Hematopoietic multipotent progenitor cell treated with erythropoietin and hydrocortisone succinate and interleukin-3 and kit ligand, for 17 days (in vitro differentiated cells): ENCODE results near the gene PMF1.

Experiments
- DNase-seq: peaks from one replicate; pipeline ENCODE4 v3.0.0-alpha.2; 2015; ENCODE audit warnings: low spot score

Gene PMF1

DNA sequence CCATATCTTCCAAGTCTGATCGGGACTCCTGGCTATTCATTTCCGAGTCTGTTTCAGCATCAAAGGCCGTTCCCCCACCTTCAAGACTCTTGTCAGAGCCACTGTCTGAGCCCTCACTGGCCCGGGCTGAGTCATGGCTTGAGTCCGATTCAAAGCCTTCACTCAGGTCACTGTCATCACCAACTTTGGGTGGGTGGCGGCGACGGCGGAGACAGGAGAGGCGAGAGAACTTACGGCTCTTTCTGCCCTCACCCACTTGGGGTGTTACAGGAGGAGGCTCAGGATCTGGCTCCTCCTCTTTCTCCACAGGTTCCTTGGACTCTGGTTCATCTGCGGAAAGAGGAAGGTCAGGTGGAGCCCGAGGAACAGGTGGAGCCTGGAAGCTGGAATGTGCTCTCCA, 53.2 kb downstream of the PMF1 start:
- DNase-seq, result no peak

DNA sequence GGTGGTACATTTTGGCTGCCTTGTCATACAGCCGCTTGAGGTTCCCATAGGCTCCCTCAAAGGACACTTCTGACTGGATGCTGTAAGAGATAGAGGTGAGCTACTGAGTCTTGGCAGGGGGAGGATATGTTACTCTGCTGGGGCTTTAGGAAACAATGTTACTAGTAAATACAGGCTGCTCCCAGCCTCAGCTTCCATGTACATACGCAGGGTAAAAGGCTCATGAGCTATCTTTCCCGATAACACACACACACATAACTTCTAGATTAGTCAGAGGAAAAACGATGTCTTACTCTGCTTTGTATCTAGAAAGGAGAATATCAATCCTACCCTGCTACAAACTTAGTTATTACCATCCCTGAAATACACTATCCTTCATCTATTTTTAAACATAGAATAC, 55.5 kb downstream of the PMF1 start:
- no peak for DNase-seq

DNA sequence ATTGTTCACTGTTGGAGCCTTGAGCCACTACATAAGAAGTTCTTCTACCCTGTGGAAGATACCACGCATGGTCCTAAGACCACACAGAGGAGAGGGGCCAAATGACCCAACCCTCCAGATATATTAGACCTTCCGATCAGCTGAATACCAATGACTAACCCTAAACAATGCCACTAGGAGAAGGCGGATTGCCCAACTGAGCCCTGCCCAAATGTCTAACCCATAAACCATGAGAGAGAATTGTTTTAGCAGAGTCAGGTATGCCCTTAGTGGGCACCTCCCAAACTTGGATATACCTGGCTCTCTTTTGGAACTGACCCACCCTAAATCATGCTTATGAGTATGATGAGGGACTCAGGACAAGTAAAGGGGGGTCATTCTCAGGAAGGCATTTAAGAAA, 57.5 kb downstream of the PMF1 start:
- no peak for DNase-seq

DNA sequence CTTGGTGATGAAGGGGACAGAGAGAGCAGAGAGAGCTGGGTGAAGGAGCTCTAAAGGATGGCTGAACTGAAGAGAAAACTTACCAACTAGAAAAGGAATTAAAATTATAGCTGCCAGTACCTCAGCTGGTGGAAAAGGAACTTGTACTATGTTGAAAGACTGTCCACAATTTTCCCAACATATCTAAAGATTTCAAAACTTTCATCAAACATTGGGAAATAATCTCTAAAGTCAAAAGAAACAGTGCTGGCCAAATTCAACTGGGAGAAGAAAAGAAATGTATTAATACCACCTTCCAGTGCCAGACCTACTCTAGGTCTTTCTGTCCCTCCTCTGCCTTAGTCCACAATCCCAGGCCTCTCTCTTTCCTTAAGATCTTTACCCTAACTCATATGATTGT, 63.7 kb downstream of the PMF1 start:
- DNase-seq, result no peak

DNA sequence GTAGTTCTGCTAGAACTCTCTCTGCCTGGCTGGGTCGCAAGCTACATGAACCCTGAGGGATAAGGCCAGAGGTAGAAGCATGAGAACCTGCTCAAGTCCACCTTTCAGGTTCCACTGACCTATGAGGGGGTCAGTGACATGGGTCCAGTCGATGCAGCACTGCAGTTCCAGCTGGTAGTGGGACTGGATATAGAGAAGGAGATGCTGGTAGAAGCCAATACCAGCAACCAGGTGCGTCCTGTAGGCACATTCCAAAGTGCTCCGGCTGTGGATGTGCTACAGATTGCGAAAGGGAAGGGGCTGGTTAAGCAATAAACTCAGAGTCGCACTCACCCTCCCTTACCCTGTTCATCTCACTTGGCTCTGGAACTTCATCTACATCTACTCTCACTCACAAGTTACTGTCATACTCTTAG, 64.2 kb downstream of the PMF1 start:
- DNase-seq, result no peak

DNA sequence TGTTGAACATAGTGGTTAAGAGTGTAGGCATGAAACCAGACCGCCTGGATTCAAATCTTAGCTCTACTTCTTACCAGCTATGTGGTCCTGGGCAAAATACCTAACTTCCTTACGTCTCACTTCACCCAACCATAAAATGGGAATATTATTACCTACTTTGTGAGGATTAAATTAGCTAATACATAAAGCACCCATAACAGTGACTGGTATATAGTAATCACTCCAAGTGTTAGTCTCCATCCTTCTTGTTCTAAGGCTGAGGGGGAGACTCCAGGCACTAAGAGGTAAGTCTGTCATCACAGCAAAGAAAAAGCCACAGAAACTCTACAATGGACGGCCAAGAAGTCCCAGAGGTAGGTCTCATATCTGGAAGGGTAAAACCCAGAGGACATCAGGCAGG, 67.0 kb downstream of the PMF1 start:
- DNase-seq, result no peak

DNA sequence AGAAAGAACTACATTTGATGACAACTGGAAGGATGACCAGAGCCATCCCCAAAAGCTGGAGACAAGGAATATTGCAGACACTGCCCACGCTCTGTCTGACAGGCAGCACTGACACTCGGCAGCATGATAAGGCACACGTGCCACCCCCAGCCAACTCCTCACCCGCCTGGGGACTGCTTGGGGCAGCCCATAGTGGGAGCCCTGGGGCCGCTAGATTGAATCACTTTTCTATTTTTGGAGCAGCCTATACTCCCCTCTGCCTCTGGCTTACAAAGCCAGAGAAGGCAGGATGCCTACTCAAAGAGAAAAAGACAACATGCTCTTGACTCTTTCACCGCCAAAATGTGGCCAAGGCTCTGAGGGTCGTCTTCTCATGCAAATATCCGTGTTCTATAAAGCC, 68.5 kb downstream of the PMF1 start:
- DNase-seq, result peak; percentile 50

DNA sequence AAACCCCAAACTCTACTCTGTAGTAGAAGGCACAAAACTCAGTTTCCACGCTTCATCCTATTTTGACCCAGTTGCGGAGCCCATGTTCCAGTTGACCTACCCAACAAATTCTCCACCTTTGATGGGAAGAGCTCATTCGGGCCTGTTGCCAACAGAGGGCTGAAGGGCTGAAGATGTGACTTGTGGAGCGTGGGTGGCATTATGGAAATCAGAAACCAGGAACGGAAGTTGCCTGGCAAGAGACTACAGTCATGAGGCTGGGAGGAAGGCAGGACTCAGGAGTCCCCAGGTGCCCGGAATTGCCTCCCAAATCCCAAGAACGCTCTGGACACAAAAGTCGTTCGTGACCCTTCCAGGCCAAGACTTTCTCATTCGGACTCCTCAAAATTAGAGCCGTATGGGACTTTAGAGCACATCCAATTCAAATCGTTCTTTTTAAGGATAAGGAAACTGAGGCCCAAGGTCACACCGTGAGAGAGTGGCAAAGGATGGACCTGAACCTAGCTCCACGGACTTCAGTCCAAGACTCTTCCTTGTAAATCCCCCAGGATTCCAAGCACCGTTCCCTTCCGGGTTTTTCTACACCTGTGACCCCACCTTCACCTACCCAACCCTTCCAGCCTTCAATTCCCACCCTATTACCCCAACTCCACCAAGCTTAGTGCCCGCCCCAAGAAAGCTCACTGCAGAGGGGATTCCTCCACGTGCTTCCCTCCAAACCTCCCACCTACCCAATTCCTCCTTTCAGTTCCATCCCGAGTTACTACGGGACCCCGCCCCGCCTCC, 69.1 kb downstream of the PMF1 start:
- DNase-seq, result peak; percentile 35

DNA sequence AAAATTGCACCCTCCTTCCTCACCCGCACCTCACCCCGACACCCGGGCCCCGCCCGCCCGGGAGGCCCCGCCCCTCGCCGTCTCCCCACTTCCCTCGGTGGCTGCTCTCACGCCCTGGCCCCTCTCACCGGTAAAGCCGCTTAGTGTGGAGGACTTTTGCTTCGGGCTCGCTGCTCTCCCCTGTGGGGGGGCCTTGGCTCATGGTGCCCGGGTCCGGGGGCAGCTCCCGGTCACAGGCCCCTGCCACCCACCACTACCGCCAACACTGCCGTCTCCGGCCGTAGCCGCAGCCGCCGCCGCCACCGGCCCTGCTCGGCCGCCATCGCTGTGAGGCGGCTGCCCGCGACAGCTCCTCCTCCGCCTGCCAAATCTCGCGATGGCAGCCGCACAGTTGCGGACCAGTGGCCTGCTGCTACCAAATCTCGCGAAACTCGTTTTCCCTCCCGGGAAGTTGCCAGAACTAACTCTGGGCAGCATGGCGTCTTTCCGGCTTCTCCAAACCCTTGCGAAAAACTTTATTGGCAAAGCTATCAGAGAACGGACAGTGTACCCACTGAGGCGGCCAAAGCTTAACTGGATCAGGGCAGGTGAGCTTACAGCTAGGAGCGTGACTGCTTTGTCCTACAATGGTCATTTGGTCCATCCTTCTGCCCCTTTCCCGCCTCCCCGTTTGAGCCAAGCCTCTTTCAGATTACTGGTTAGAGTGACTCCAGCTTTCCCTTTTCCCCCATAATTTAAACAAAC, 69.8 kb downstream of the PMF1 start, which contains the start of gene SMG5:
Gene SMG5 (minus strand): TSS at position 347 of the 744 bp plus-strand sequence. CDS start 145 bp downstream, at position 202.
- peak; percentile 97 for DNase-seq

DNA sequence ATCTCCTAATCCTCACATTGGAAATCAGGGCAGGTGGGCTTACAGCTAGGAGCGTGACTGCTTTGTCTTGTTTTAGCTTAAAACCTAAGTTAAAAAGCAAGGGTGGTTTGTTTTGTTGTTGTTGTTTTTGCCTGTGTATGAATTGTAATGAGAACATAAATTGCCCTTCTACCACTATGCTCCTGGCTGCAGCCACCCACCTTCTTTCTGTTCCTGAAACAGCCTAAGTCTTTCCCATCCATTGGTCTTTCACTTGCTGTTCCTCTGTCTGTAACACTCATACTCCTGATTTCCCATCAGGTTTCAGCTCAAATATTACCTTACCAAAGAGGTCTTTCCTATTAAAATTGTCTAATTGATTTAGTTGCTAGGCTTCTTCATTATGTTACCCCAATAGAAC, 70.7 kb downstream of the PMF1 start:
- no peak for DNase-seq

DNA sequence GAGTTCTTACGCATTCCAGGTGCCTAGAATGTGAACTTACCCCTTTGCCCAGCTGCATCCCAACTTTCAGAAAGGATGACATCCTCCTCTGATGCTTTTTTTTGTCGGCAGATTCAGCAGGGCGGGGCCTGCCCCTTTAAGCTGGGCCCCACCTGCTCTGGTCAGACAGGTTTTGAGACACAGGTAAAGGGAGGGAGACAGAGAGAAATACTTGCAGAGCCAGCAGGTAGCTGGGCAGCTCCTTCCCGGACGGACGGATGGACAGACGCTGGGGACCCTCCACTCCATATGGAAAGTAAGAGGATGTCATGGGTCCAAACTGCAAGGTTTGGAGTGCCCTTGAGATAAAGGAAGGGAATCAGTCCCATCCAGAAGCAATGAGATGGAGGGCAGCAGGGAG, 71.3 kb downstream of the PMF1 start, which contains the start of gene TMEM79:
Gene TMEM79 (plus strand): TSS at position 214 of the 400 bp plus-strand sequence. CDS start 902 bp downstream, outside the sequence.
- DNase-seq, result no peak

DNA sequence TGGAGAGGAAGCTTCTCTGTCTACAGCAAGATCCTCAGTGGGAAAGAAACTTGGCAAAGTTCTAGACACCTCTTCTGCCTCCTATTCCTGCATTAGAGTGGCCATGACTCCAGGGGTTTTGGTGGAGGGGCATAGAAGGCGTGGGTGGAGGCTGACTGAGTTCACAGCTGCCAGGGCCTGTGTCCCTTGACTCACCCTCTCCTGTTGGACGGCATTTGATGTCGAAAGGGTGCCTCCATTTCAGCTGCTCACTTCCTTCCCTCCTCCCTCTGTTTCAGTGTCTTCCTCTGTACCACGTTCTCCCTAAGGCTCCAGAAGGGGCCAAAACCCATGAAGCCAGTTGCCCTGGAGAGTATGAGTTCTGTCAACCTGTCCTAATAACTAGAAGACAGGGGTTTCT, 72.0 kb downstream of the PMF1 start:
- DNase-seq, result no peak

DNA sequence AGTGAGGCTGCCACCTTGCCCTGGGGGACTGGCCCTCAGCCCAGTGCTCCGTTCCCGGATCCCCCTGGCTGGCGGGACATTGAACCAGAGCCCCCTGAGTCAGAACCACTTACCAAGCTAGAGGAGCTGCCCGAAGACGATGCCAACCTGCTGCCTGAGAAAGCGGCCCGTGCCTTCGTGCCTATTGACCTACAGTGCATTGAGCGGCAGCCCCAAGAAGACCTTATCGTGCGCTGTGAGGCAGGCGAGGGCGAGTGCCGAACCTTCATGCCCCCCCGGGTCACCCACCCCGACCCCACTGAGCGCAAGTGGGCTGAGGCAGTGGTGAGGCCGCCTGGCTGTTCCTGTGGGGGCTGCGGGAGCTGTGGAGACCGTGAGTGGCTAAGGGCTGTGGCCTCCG, 72.6 kb downstream of the PMF1 start:
- no peak for DNase-seq

DNA sequence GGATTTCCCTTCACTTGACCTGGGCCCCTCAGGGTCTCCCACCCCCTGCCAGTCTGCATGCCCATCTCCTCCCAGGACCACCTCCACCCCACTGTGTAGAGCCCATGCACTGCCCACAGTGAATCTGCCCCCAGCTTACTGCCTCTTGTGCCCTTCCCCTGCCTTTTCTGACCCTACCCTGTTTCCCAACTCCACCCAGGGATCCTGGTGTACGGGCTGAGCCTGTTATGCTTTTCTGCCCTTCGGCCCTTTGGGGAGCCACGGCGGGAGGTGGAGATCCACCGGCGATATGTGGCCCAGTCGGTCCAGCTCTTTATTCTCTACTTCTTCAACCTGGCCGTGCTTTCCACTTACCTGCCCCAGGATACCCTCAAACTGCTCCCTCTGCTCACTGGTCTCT, 73.3 kb downstream of the PMF1 start:
- DNase-seq, result no peak
